ENCODE measurements around the gene NR2F2.

DNA sequence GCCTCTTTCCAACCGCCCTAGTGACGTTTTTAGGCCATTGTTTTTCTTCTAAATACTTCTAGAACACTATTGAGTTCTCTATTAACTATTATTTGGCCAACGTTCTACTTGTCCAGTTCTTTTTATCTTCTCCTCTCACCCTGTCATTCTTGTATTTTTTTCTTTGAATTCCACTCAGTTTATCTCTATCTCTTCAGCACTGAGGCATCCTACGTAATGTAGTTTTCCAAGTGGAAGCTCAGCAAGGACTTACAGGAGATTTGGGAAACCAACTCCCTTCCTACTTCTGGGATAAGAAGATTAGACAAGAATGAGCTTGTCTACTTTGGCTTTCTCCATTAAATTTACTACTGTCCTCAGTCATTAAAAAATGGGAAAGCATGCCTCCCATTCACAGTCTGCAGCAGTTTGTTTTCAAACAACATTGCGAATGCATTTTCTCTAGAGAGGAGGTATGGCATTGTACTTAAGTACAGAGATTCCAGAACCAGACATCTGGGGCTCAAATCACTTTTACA lies 21.3 kb upstream of the NR2F2 start:
- TF ChIP-seq POLR2A (IDR thresholded peaks at IDR 0.05; ENCODE audit: low read length) (no peak), GATA1 (IDR thresholded peaks at IDR 0.05; ENCODE audit: low read depth, low read length) (no peak)
